ENCODE results near the gene TAF3.

Gene TAF3

DNA sequence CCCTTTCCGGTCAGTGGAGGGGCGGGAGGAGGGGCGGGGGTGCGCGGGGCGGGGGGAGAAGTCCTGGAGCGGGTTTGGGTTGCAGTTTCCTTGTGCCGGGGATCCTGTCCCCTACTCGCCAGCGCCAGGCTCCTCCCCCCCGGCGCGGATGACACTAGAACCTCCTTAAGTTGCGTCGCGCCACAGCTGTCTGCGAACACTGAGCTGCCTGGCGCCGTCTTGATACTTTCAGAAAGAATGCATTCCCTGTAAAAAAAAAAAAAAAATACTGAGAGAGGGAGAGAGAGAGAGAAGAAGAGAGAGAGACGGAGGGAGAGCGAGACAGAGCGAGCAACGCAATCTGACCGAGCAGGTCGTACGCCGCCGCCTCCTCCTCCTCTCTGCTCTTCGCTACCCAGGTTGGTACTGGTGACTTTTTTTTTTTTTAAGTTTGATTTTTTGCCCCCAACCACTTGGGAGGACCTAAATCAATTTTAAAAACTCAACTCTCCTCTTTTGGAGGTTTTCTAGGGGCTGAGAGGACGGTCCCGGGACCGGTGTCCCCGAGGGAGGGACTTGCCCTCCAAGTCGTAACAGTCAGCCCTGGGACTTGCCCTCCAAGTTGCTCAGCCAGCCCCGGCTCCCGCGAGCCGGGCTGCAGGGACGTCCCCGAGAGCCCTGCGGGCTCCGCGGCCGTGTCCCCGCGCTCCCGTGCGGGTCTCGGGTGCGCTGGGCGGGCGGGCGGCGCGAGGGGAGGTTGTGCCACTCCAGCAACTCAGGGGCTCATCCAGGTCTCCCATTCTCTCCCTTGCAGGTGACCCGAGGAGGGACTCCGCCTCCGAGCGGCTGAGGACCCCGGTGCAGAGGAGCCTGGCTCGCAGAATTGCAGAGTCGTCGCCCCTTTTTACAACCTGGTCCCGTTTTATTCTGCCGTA lies 236.4 kb downstream of the TAF3 start, which contains the start of gene GATA3:
Gene GATA3, plus strand, starts transcription at position 195 of the 914 bp plus-strand sequence. CDS start 968 bp downstream, outside the sequence.
- peak; percentile 90 for DNase-seq (ENCODE audit: low spot score)
- TF ChIP-seq, protein P1, sequence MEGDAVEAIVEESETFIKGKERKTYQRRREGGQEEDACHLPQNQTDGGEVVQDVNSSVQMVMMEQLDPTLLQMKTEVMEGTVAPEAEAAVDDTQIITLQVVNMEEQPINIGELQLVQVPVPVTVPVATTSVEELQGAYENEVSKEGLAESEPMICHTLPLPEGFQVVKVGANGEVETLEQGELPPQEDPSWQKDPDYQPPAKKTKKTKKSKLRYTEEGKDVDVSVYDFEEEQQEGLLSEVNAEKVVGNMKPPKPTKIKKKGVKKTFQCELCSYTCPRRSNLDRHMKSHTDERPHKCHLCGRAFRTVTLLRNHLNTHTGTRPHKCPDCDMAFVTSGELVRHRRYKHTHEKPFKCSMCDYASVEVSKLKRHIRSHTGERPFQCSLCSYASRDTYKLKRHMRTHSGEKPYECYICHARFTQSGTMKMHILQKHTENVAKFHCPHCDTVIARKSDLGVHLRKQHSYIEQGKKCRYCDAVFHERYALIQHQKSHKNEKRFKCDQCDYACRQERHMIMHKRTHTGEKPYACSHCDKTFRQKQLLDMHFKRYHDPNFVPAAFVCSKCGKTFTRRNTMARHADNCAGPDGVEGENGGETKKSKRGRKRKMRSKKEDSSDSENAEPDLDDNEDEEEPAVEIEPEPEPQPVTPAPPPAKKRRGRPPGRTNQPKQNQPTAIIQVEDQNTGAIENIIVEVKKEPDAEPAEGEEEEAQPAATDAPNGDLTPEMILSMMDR (IDR thresholded peaks at IDR 0.05; ENCODE audit: extremely low read depth, missing control alignments), result no peak

DNA sequence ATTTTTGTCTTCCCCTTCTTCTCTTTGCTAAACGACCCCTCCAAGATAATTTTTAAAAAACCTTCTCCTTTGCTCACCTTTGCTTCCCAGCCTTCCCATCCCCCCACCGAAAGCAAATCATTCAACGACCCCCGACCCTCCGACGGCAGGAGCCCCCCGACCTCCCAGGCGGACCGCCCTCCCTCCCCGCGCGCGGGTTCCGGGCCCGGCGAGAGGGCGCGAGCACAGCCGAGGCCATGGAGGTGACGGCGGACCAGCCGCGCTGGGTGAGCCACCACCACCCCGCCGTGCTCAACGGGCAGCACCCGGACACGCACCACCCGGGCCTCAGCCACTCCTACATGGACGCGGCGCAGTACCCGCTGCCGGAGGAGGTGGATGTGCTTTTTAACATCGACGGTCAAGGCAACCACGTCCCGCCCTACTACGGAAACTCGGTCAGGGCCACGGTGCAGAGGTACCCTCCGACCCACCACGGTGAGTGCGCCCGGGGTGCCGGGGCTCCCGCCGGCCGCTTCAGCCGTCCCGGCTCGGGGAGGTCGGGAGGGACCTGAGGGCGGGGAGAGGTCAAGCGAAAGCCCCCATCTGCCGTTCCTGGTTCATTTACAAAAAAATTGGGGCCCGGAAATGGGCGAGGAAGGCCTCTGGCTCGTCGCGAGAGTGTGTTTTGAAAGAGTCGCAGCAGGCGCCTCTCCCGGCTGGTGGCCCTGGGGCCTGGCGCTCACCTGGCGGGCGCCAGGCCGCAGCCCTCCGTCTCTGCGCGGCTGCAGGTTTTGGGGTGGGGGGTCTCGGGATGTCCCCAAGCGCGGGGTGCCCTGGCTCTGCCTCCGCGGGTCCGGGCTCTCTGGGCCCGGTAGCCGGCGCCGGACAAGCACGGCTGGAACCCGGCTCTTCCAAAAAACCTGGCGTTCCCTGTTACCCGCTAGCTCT lies 237.4 kb downstream of the TAF3 start:
- TF ChIP-seq, protein P1 (IDR thresholded peaks at IDR 0.05; ENCODE audit: extremely low read depth, missing control alignments), result no peak
- DNase-seq (ENCODE audit: low spot score), result peak; percentile 68

DNA sequence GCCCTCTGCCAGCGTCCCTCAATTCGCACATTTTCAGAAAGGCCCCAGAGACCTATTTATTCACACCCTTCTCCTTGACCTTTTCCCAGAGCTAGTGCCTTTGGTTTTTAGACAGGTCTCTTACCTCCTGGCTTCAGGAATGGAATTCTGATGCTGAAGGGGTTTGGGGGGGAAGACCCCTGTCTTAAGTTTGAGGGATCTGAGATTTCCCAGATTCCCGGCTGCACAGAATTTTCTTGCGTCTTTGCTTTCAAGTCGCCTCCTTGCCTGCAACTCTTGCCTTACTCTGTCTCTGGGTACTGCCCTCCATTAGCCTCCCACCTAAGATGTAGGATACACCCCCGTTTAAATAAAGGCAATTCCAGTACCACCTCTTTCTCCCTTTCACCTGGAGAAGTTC lies 238.1 kb downstream of the TAF3 start:
- TF ChIP-seq, protein P1 (IDR thresholded peaks at IDR 0.05; ENCODE audit: extremely low read depth, missing control alignments), result no peak
- DNase-seq (ENCODE audit: low spot score), result peak; percentile 34

DNA sequence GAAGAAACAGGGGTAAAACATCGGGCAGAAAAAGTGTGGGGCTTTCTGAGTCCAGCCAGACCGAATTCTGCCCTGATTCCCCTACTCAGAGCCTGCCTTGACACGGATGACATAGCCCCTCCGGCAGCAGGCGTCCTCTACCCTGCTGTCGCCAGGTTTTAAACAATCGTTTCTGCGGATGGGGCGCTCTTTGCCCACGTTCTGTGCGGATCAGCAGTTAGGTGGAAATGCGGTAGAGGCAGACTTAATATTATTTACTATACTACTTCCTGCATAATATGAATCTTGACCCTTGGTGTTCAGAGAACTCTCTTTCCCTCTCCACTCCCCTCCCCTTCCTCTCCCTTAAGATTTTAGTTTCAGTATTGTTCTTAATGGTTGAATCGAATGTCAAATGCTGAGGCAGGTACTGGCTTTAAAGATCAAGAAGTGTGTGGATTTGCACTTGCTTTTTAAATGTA lies 238.6 kb downstream of the TAF3 start:
- peak; percentile 79 for DNase-seq (ENCODE audit: low spot score)
- TF ChIP-seq, protein P1 (IDR thresholded peaks at IDR 0.05; ENCODE audit: extremely low read depth, missing control alignments), result no peak

DNA sequence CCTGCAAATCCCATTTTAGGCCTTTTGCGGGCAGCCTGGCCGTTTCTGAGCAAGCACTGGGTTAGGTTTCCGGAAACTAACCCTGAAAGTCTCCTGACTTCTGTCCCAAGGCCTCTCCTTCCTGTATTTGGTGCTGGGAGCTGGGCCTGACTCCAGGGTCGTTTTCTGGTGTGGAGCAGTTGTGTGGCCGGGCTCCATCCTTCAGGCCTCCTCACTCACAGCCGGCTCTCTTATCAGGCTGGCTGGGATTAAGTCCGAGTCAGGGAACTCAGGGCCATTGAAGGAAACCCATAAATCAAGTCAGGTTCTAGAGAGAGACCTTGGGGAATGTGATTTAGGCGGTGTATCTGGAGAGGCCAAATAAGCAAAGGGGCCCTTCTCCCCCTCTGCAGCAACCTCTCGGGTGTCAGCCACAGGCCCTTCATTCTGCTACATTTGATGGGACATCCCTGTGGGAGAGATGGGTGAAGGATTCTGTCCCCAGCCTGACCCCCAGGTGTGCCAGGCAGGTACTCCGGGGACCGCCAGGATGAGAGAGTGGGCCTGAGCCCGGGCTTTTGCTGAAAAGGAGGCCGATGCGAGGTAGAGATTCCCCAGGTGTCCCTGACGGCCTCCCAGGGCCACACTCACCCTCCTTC lies 239.4 kb downstream of the TAF3 start:
- TF ChIP-seq, protein P1 (IDR thresholded peaks at IDR 0.05; ENCODE audit: extremely low read depth, missing control alignments), result no peak
- DNase-seq (ENCODE audit: low spot score), result peak; percentile 11

DNA sequence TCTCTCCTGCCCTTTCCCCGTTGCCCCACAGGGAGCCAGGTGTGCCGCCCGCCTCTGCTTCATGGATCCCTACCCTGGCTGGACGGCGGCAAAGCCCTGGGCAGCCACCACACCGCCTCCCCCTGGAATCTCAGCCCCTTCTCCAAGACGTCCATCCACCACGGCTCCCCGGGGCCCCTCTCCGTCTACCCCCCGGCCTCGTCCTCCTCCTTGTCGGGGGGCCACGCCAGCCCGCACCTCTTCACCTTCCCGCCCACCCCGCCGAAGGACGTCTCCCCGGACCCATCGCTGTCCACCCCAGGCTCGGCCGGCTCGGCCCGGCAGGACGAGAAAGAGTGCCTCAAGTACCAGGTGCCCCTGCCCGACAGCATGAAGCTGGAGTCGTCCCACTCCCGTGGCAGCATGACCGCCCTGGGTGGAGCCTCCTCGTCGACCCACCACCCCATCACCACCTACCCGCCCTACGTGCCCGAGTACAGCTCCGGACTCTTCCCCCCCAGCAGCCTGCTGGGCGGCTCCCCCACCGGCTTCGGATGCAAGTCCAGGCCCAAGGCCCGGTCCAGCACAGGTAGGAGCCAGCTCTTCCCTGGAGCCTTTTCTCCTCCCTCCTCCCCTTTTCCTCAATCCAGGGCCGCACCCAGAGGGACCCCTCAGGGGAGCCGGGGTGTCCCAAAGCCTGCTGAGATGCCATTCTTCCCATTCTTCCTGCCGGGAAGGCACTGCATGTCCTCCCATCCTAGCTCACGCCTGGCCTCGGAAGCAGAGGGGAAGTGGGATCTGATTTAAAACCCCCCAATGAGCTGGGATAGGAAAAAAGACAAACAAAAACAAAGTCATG lies 240.2 kb downstream of the TAF3 start:
- TF ChIP-seq, protein P1 (IDR thresholded peaks at IDR 0.05; ENCODE audit: extremely low read depth, missing control alignments), result no peak
- DNase-seq (ENCODE audit: low spot score), result no peak
